Measurements from ENCODE around the gene UBE3A.
A peak's percentile ranks its signal among the peaks of the same experiment; 100 is the strongest.

The UBE3A gene

DNA sequence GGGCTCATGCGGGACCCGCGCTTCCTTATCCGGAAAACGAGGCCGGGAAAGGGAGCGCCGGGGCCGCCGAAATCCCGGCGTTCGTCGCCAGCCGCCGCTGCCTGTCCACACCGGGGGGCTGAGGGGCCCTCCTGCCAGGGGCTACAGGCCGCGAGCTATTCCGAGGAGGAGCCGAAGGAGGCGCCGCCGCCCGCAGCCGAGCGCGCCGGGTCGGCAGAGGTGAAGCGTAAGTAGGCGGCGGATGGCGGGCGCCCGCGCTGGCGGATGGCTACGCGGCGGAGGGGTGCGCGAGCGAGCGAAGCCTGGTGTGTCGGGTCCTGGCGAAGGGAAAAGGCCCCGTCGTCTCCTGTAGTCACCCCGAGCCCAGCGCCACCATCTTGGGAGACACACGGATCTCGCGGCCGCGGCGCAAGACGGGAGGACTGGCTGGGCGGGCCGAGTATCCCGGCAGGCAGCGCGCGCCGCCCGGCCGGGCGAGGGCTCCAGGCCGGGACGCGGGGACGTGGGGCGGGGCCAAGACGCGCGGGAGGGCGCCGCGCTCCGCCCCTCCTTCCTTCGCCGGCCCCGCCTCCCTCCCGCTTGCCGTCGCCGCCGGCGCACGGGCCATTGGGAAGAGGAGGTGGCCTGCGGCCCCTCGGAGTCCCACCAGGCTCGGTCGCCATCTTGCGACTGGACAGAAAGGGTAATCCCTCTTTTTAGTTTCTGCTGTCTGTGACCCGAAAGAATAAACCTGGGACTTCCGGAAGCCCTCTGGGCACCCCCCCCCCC, at the start of gene UBE3A:
Gene UBE3A (minus strand): TSS at position 424 of the 768 bp plus-strand sequence. CDS start 29,917 bp downstream, outside the sequence.
- Mint-ChIP-seq H3K36me3 (ENCODE audit: low read depth) (peaks cover 6% of the 10 kb centered on the region), H3K9me3 (peaks cover 7% of the 10 kb centered on the region), H3K27ac (peak within 1 kb of the TSS; percentile 93), H3K4me1 (ENCODE audit: low read depth) (peaks cover 21% of the 10 kb centered on the region), H3K27me3 (ENCODE audit: low read depth) (no peaks in the 10 kb centered on the region), H3K4me3 (peak within 1 kb of the TSS; percentile 93)

DNA sequence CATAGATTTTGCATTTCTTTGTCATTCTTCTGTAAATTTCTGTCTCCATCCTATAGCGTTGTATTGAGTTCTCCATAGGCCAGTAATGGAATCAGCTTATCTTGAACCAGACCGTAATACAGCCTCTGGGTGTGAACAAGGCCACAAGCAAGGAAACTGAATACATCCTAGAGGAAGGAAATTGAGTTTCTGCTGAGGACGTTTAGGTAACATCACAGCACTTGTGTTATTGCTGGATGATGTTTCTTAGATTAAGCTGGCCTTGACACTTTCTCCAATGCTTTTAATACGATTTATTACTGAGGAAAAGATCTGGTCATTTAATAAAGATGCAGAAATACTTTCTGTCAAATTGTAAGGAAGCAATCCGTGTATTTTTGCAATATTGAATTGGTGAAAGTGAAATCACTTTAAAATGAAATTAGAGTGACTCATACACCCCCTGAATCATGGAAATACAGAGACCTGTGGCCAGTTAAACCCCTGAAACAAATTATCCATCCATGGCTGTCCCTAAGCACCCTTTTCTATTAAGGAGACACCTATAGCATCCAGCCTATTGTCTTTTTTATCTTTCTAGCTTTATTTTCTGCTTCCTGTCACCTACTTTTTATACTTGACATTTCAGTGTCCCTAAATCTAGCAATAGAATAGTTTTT, 48.5 kb upstream of the UBE3A start:
- Mint-ChIP-seq H3K27ac (no peak overlapping the region), H3K4me3 (no peak overlapping the region)

DNA sequence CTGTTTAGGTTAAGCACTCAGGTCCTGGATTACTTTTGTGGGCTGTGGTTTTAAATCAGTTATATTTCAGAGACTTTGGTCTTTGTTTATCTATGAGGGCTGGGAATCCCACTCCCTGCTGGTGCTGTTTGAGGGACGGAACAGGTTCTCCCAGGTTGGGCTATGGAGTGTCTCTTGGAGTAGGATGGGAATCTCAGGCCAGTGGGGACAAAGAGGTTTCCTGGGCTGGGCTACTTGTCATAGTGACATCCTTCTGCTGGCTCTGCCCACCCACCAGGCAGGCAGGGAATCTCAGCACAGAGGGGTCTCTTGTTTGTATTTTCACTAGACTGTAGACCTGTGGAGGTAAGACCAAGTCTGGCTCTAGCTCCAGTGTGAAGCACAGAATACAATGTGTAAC, 47.2 kb upstream of the UBE3A start:
- no peaks in the 10 kb centered on the region for H3K27me3 Mint-ChIP-seq (ENCODE audit: low read depth)
- no peak overlapping the region for H3K27ac Mint-ChIP-seq

More for the DNA sequence above, 48.5 kb upstream of the UBE3A start:
- Mint-ChIP-seq H3K4me1 (ENCODE audit: low read depth) (no peaks in the 10 kb centered on the region), H3K9me3 (peaks cover 17% of the 10 kb centered on the region), H3K27me3 (ENCODE audit: low read depth) (no peaks in the 10 kb centered on the region), H3K36me3 (ENCODE audit: low read depth) (no peaks in the 10 kb centered on the region)

DNA sequence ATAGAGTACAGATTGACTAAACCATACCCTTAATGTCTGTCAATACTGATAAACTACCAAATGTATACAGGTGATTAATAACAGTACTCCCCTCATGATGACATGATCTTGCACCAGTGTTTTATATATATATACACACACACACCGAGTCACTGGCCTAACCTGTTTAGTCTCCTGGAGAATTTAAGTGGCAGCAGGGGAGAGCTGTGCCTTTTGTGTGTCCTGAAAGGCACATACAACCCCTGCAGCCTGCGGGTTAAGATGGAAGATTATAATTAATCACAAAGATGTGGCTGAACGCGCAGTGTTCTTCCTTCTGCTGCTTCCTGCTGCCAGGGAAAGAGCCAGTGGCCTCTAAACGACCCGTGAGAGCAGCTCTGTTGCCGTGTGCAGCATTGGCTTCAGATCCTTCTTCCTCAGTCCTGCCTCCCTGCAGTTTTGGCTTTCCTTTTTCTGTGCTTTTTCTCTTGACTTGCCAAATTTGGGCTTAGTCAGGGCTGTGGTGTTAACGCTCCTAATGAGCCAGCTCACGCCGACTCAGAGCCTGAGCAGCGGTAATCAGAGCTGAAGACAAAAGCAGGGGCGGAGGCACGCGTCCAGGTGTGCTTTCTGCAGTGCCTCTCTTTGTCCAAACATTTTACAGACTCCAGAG, 42.5 kb upstream of the UBE3A start:
- Mint-ChIP-seq H3K27me3 (ENCODE audit: low read depth) (no peaks in the 10 kb centered on the region), H3K4me1 (ENCODE audit: low read depth) (peaks cover 1% of the 10 kb centered on the region), H3K27ac (no peak overlapping the region), H3K4me3 (no peak overlapping the region), H3K9me3 (no peaks in the 10 kb centered on the region), H3K36me3 (ENCODE audit: low read depth) (no peaks in the 10 kb centered on the region)

More for the DNA sequence above, 47.2 kb upstream of the UBE3A start:
- Mint-ChIP-seq H3K4me3 (no peak overlapping the region), H3K36me3 (ENCODE audit: low read depth) (no peaks in the 10 kb centered on the region), H3K9me3 (peaks cover 8% of the 10 kb centered on the region), H3K4me1 (ENCODE audit: low read depth) (peaks cover 1% of the 10 kb centered on the region)

DNA sequence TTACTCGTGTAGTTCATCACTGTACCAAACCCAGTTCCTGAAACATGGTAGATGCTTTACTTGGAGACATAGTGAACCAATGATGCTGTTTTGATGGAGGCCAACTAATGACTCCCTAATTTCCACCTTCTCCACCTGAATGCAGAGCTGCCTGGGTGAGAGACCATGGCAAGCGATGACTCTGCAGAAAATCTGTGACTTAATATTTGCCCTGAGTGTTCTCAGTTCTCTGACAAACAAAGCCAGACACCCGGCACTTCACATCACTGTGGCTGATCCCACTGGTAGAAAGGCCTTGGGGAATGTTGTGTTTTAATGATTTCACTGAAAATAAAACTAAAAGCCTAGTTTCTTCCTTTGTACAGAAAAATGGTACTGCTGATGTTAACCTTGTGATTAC, 39.5 kb upstream of the UBE3A start:
- no peak overlapping the region for H3K4me3 Mint-ChIP-seq
- H3K27me3 Mint-ChIP-seq (ENCODE audit: low read depth) = no peaks in the 10 kb centered on the region
- H3K9me3 Mint-ChIP-seq = no peaks in the 10 kb centered on the region
- H3K36me3 Mint-ChIP-seq (ENCODE audit: low read depth) = no peaks in the 10 kb centered on the region
- H3K4me1 Mint-ChIP-seq (ENCODE audit: low read depth) = peaks cover 1% of the 10 kb centered on the region
- no peak overlapping the region for H3K27ac Mint-ChIP-seq

DNA sequence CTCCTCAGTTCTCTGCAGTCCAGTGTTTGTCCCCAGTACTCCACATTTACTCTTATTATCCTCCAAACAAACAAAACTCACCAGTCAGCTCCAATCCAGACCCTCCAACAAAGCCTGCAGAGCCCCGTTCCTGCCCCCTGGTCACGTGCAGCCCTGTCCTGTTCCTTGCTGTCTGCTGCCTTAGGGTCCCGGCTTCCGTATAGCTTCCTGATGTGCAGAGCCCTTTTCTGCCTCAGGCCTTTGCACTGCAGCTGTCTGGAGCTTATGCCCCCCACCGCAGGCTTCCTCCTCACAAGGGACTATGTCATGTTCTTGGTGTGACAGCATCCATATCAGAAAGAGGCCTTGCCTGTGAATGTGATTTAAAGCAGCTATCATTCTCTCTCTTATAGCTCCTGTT, 39.0 kb upstream of the UBE3A start:
- H3K9me3 Mint-ChIP-seq = peaks cover 2% of the 10 kb centered on the region
- H3K36me3 Mint-ChIP-seq (ENCODE audit: low read depth) = no peaks in the 10 kb centered on the region
- H3K27ac Mint-ChIP-seq = no peak overlapping the region
- peaks cover 1% of the 10 kb centered on the region for H3K4me1 Mint-ChIP-seq (ENCODE audit: low read depth)
- no peaks in the 10 kb centered on the region for H3K27me3 Mint-ChIP-seq (ENCODE audit: low read depth)
- H3K4me3 Mint-ChIP-seq = no peak overlapping the region

DNA sequence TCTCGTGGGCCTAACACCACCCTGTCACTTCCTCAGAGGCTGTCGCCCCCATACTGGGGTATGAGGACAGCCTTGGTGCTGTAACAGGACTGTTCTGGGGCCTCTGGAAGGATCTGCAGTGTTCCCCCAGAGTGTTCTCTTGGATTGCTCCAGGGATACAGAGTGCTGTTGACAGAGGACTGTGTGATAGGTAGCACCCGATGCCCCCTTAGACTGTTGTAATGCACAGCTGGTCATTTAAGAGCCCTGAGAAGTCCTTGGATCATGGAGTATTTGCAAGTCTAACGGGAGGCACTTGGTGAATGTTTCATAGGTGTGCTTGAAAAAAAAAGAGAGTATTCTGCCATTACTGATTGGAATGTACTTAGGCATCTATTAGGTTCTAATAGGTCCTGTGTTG, 35.4 kb upstream of the UBE3A start:
- H3K27ac Mint-ChIP-seq = no peak overlapping the region
- no peak overlapping the region for H3K4me3 Mint-ChIP-seq
- H3K27me3 Mint-ChIP-seq (ENCODE audit: low read depth) = no peaks in the 10 kb centered on the region
- H3K4me1 Mint-ChIP-seq (ENCODE audit: low read depth) = no peaks in the 10 kb centered on the region
- peaks cover 7% of the 10 kb centered on the region for H3K9me3 Mint-ChIP-seq
- no peaks in the 10 kb centered on the region for H3K36me3 Mint-ChIP-seq (ENCODE audit: low read depth)

DNA sequence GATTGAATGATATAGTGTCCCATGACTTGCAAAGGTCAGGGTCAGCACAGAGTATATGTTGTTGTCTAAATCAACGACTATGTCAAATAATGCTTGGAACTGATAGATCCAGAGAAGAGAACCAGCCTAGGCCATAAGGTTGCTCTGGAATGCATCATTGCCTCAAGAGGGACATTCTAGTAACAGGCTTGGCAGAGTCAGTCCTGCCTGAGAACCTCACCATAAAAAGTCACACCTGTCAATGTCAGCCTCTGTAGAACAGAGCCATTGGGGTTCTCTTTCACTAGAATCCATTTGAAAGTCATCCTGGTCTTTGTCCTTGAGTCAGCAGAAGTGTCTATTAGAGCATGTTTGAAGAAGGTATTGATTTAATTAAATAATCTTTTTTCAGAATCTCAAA, 31.4 kb upstream of the UBE3A start:
- Mint-ChIP-seq H3K27ac (no peak overlapping the region), H3K4me3 (no peak overlapping the region), H3K9me3 (peaks cover 19% of the 10 kb centered on the region), H3K36me3 (ENCODE audit: low read depth) (no peaks in the 10 kb centered on the region), H3K27me3 (ENCODE audit: low read depth) (no peaks in the 10 kb centered on the region), H3K4me1 (ENCODE audit: low read depth) (no peaks in the 10 kb centered on the region)

DNA sequence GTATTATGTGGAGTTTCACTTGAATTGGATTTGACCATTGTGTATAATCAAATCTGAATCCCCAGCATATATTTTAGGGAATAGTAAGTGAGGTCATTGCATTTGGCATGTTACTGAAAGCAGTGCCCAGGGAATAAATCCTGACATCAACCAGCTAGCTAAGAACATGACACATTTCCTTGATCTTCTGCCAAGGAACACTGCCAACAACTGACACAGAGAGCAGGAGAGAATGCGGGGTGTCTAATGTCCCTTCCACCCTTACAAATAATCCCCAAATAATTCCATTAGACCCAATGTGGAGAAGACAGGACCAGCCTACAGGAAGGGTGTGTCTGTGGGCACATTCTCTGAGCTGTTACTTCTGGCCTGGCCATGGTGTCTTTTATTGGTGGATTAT, 30.6 kb upstream of the UBE3A start:
- Mint-ChIP-seq H3K4me1 (ENCODE audit: low read depth) (no peaks in the 10 kb centered on the region), H3K4me3 (no peak overlapping the region), H3K36me3 (ENCODE audit: low read depth) (no peaks in the 10 kb centered on the region), H3K9me3 (peaks cover 19% of the 10 kb centered on the region), H3K27ac (no peak overlapping the region), H3K27me3 (ENCODE audit: low read depth) (no peaks in the 10 kb centered on the region)

DNA sequence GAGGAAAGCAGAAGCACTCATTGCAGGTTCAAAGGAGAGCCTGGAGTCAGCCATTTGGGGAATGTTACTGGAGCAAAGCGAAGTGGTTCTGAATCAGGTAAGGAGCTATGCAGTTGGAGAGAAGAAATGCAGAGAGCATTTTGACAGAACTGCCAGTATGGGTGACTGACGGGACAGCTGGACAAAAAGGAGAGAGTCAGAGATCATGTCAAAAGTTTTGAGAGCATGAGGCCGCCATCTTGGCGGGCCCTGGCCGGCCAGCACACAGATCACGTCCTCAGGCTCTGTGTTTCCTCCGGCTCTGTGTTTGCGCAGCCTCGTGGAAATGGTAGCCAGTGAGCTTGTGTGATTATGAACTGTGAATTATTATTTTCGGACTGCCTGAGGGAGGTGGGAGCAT, 29.8 kb upstream of the UBE3A start:
- no peaks in the 10 kb centered on the region for H3K4me1 Mint-ChIP-seq (ENCODE audit: low read depth)
- no peaks in the 10 kb centered on the region for H3K27me3 Mint-ChIP-seq (ENCODE audit: low read depth)
- H3K36me3 Mint-ChIP-seq (ENCODE audit: low read depth) = no peaks in the 10 kb centered on the region
- no peak overlapping the region for H3K4me3 Mint-ChIP-seq
- H3K9me3 Mint-ChIP-seq = peaks cover 19% of the 10 kb centered on the region
- H3K27ac Mint-ChIP-seq = no peak overlapping the region

DNA sequence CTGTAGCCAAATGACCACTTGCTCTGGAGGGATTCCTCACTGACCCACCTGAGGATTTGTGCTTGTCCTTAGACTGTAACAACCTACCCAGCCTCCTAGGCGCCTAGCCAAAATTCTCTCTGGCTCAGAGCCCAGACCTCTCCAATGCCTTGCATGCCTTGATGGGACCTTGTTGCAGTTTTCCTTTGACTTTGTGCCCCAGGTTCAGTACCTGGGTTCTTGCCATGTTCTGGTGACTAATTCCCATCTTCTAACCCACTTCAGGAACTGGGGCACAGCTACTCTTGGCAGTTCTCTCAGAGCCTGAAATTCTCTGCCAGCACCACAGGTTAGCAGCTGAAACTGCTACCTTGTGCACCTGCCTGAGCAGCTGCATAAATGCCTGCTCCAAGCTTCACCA, 27.0 kb upstream of the UBE3A start:
- no peak overlapping the region for H3K4me3 Mint-ChIP-seq
- H3K9me3 Mint-ChIP-seq = peaks cover 16% of the 10 kb centered on the region
- no peaks in the 10 kb centered on the region for H3K27me3 Mint-ChIP-seq (ENCODE audit: low read depth)
- no peaks in the 10 kb centered on the region for H3K4me1 Mint-ChIP-seq (ENCODE audit: low read depth)
- no peak overlapping the region for H3K27ac Mint-ChIP-seq
- H3K36me3 Mint-ChIP-seq (ENCODE audit: low read depth) = no peaks in the 10 kb centered on the region

DNA sequence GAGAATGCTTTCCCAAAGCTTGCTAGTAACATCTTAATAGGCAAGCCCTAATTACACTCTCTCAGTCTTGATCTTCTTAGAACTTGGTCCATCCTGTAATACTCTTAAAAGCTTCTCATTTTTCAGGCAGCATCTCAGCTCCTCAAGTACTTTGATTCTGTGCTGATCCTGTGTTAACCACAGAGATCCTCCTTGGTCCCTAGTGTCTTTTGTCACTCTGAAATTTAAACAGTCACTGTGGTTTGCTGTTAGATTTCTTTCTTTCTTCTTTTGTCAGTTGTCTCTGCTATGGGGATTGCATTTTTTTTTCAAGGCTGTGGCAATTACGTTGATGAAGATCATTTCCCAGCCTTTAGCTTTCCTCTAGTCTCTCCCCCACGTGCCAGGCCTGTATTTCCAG, 26.0 kb upstream of the UBE3A start:
- Mint-ChIP-seq H3K36me3 (ENCODE audit: low read depth) (no peaks in the 10 kb centered on the region), H3K27me3 (ENCODE audit: low read depth) (no peaks in the 10 kb centered on the region), H3K9me3 (peaks cover 12% of the 10 kb centered on the region), H3K4me1 (ENCODE audit: low read depth) (no peaks in the 10 kb centered on the region), H3K27ac (no peak overlapping the region), H3K4me3 (no peak overlapping the region)

DNA sequence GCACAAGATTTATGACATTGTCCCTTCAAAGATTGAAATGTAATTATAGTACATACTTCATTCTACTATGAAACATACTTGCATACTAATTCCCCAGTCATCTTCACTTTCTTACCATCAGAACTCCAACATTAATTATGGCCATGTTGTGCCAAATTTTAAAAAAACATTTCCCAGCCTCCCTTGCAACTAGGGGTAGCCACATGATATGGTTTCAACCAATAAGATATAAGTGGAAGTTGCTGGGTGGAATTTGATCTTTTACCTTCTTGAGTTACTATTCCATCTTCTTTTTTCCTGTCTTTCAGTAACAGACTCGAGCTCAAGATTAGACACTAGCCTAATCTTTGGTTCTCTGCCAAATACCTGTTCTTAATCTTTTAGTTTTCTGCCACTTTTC, 25.6 kb upstream of the UBE3A start:
- no peaks in the 10 kb centered on the region for H3K27me3 Mint-ChIP-seq (ENCODE audit: low read depth)
- H3K27ac Mint-ChIP-seq = no peak overlapping the region
- H3K9me3 Mint-ChIP-seq = peaks cover 12% of the 10 kb centered on the region
- no peak overlapping the region for H3K4me3 Mint-ChIP-seq
- H3K36me3 Mint-ChIP-seq (ENCODE audit: low read depth) = no peaks in the 10 kb centered on the region
- H3K4me1 Mint-ChIP-seq (ENCODE audit: low read depth) = no peaks in the 10 kb centered on the region

DNA sequence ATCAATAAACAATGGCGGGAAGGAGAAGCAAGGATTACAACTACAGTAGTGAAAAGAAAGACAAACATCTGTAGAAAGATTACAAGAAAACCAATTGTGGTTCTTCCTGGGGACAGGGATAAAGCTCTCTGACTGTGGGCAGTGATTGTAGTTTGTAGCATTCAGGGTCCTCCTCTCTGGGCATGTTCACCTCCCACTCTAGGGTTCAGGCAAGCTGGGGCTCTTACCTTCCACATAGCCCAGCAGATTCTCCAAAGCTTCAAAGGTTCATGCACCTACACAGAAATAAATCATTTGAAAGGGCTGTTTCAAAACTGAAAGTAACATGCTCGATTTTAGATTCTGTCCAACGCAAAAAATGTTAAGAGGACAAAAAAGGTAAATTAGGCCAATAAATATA, 17.4 kb upstream of the UBE3A start:
- Mint-ChIP-seq H3K27ac (no peak overlapping the region), H3K4me3 (no peak overlapping the region), H3K27me3 (ENCODE audit: low read depth) (no peaks in the 10 kb centered on the region), H3K36me3 (ENCODE audit: low read depth) (no peaks in the 10 kb centered on the region), H3K4me1 (ENCODE audit: low read depth) (no peaks in the 10 kb centered on the region), H3K9me3 (peaks cover 22% of the 10 kb centered on the region)

DNA sequence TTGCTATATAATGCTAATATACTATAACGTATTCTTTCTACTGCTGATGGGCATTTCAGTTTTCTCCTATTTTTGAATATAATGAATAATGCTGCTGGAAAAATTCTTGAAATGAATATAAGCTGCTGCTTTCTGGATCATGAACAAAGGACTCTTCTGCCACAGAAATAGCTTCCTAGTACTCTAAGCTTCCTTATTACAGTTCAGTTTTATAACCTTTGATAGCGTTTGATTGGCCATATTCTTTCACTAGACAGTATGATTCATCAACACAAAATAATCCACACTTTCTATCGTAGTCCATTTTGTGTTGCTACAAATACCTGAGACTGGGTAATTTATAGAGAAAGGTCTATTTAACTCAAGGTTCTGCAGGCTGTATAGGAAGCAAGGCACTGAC, 16.4 kb upstream of the UBE3A start:
- Mint-ChIP-seq H3K27me3 (ENCODE audit: low read depth) (no peaks in the 10 kb centered on the region), H3K4me1 (ENCODE audit: low read depth) (no peaks in the 10 kb centered on the region), H3K36me3 (ENCODE audit: low read depth) (no peaks in the 10 kb centered on the region), H3K9me3 (peaks cover 24% of the 10 kb centered on the region), H3K27ac (no peak overlapping the region), H3K4me3 (no peak overlapping the region)

All from T-helper 1 cell treated with Interleukin-12 subunit alpha and Interleukin-12 subunit beta and Interleukin-4 antibody, amounts not matched to agents 30 μg/mL and 1 μg/mL, for 36 hours (primary cell).